ENCODE measurements around the gene SLC36A2. TPM values are rescaled to one million over a fixed set of nuclear protein-coding genes. Genes with fewer than 3 reads are reported as not detected.

The SLC36A2 gene
- not detected for total RNA-seq

DNA sequence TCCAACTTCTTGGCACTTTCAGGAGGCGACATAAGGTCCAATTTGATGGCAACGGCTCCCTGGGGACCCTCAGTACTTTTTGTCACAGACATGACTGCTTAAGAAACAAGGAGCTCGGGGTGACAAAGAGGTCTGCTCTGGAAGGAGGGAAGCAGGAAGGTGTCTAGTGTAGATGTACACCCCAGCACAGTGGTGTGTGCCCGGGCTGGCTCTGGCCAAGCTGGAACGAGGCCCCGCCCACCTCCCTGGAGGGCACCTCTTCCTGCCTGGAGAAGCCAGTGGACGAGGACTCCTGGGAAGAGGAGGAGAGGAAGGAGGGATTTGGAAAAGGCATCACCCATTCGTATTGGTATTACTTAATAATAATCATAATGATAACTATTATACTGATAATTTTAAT is at the start of gene SLC36A2:
SLC36A2 (minus strand) TSS at position 191 of the 400 bp plus-strand sequence; CDS start at position 92, 99 bp downstream.
- H3K36me3 Mint-ChIP-seq (ENCODE audit: low read depth), result no peaks in the 10 kb centered on the region
- ChIA-PET CTCF (interaction anchor here (0.8 to 1.5 kb wide), 2 partner anchors 51 to 85 kb away, joined by 3 read pairs; no protein-coding TSS in a partner anchor), POLR2A (no interaction called here)
- peaks cover 25% of the 10 kb centered on the region for H3K27me3 Mint-ChIP-seq
- DNase-seq, result no peak
- intact Hi-C loops (cut with micrococcal nuclease), result no loop called here
- H3K27ac Mint-ChIP-seq, result no peak within 1 kb of the TSS
- no peak for ATAC-seq
- H3K4me1 Mint-ChIP-seq (ENCODE audit: low read depth), result no peaks in the 10 kb centered on the region
- no peaks in the 10 kb centered on the region for H3K9me3 Mint-ChIP-seq
- TF ChIP-seq, protein P1, sequence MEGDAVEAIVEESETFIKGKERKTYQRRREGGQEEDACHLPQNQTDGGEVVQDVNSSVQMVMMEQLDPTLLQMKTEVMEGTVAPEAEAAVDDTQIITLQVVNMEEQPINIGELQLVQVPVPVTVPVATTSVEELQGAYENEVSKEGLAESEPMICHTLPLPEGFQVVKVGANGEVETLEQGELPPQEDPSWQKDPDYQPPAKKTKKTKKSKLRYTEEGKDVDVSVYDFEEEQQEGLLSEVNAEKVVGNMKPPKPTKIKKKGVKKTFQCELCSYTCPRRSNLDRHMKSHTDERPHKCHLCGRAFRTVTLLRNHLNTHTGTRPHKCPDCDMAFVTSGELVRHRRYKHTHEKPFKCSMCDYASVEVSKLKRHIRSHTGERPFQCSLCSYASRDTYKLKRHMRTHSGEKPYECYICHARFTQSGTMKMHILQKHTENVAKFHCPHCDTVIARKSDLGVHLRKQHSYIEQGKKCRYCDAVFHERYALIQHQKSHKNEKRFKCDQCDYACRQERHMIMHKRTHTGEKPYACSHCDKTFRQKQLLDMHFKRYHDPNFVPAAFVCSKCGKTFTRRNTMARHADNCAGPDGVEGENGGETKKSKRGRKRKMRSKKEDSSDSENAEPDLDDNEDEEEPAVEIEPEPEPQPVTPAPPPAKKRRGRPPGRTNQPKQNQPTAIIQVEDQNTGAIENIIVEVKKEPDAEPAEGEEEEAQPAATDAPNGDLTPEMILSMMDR (IDR thresholded peaks at IDR 0.05), result no peak
- H3K4me3 Mint-ChIP-seq, result no peak within 1 kb of the TSS

DNA sequence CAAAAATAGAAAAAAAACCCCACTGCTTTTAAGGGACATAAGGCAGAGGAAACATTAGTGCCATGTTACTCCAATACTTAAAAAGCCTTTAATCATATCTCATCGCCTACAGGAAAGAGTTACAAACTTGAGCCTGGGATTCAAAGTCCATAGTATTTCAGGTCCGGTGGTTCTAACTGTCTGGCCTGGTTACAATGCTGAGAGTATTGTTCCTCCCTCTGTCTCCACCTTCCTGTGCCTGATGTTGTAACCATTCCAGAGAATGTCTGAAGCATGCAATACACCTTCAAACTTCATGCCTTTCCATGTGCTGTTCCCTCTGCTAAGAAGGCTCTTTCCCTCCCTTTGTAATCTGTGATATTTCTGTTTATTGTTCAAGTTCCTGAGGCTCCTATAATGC is 41.6 kb upstream of the SLC36A2 start:
- Mint-ChIP-seq H3K4me1 (ENCODE audit: low read depth) (no peaks in the 10 kb centered on the region), H3K4me3 (no peak overlapping the region), H3K27ac (no peak overlapping the region), H3K9me3 (peaks cover under 1% of the 10 kb centered on the region), H3K36me3 (ENCODE audit: low read depth) (no peaks in the 10 kb centered on the region), H3K27me3 (peaks cover 17% of the 10 kb centered on the region)
- ChIA-PET POLR2A (no interaction called here), CTCF (no interaction called here)
- DNase-seq, result no peak
- intact Hi-C loops (cut with micrococcal nuclease), result no loop called here
- TF ChIP-seq, protein P1 (IDR thresholded peaks at IDR 0.05), result no peak
- no peak for ATAC-seq

DNA sequence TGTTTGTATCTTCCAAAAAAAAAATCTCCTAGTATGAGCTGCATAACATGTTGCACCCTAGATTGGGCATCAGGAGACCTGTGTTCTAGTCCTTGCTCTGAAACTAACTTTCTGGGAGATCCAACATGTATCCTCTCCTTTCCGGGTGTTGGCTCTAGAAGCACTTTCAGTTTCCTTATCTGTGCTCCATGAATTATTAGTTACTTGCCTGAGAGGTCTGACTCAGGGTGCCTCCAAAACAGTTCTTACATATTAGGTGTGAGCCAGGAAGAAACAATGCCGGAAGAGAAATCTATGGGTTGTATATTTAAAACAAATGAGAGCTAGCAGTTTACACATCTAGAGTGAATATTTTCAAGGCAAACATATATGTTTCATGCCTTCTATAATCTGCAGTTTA is 36.7 kb upstream of the SLC36A2 start:
- intact Hi-C loops (cut with micrococcal nuclease), result no loop called here
- Mint-ChIP-seq H3K27ac (no peak overlapping the region), H3K9me3 (no peaks in the 10 kb centered on the region), H3K4me3 (no peak overlapping the region), H3K27me3 (peaks cover 6% of the 10 kb centered on the region), H3K4me1 (ENCODE audit: low read depth) (no peaks in the 10 kb centered on the region), H3K36me3 (ENCODE audit: low read depth) (no peaks in the 10 kb centered on the region)
- CTCF ChIA-PET, result no interaction called here
- TF ChIP-seq, protein P1 (IDR thresholded peaks at IDR 0.05), result no peak
- DNase-seq, result no peak
- POLR2A ChIA-PET, result no interaction called here
- ATAC-seq, result no peak

DNA sequence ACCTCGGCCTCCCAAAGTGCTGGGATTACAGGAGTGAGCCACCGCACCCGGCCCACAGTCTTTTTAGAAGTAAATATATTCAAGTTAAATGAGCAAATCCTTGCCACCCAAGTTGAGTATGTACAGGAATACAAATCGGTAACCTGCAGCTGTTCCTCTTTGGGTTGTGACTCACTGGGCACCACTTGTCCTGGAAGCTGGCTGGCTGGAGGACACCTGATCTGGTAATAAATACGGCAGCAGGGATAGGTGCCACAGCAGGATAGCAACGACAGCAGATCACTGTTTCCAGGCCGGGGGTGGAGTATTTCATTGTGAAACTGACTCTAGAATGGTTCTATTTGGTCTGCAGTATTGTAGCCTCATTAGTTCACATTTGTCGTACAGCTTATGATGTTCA is 35.7 kb upstream of the SLC36A2 start:
- POLR2A ChIA-PET, result no interaction called here
- TF ChIP-seq, protein P1 (IDR thresholded peaks at IDR 0.05), result no peak
- no peak for ATAC-seq
- intact Hi-C loops (cut with micrococcal nuclease), result no loop called here
- peaks cover 5% of the 10 kb centered on the region for H3K27me3 Mint-ChIP-seq
- H3K27ac Mint-ChIP-seq, result no peak overlapping the region
- H3K4me3 Mint-ChIP-seq, result no peak overlapping the region
- no peaks in the 10 kb centered on the region for H3K9me3 Mint-ChIP-seq
- no peak for DNase-seq
- no peaks in the 10 kb centered on the region for H3K4me1 Mint-ChIP-seq (ENCODE audit: low read depth)
- CTCF ChIA-PET, result no interaction called here
- H3K36me3 Mint-ChIP-seq (ENCODE audit: low read depth), result no peaks in the 10 kb centered on the region

DNA sequence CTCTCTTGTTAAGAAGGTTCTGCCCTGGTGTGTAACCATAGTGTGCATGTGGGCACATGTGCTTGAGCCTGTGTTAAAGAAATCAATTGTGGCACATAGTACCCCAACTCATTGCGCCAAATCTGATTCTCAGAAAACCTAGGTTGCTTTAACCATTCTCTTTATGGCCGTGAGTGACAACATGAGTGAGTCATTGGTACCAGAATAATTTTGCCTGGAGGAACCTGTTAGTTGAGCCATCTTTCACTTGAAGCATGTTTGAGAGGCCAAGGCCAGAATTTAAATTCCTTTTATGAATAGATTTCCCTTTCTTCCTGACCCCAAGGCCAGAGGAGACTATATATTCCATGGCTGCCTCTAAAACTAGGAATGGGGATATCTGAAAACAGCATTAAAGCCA is 35.2 kb upstream of the SLC36A2 start:
- ATAC-seq (no peak), DNase-seq (no peak)
- no peaks in the 10 kb centered on the region for H3K4me1 Mint-ChIP-seq (ENCODE audit: low read depth)
- no peaks in the 10 kb centered on the region for H3K36me3 Mint-ChIP-seq (ENCODE audit: low read depth)
- H3K4me3 Mint-ChIP-seq, result no peak overlapping the region
- intact Hi-C loops (cut with micrococcal nuclease), result no loop called here
- no peak overlapping the region for H3K27ac Mint-ChIP-seq
- CTCF ChIA-PET, result no interaction called here
- TF ChIP-seq, protein P1 (IDR thresholded peaks at IDR 0.05), result no peak
- peaks cover 5% of the 10 kb centered on the region for H3K27me3 Mint-ChIP-seq
- no peaks in the 10 kb centered on the region for H3K9me3 Mint-ChIP-seq
- POLR2A ChIA-PET, result no interaction called here

Measured in activated CD8-positive, alpha-beta T cell treated with anti-CD3 and anti-CD28 coated beads for 36 hours (primary cell).